AG09309 (cell line): ENCODE results near the gene PLEKHG5.

Experiments
- DNase-seq: peaks from one replicate; pipeline ENCODE4 v3.0.0-alpha.2; 2010; ENCODE audit warnings: low read depth
- H3K4me3 ChIP-seq: 2 replicates; pipeline ENCODE4 v1.5.1; 2011; ENCODE audit warnings: mild to moderate bottlenecking, low read depth, low read length, moderate library complexity; ENCODE audit not compliant: control insufficient read depth
- TF ChIP-seq, protein P1 (sequence below): IDR thresholded peaks from 2 replicates; pipeline ENCODE4 v1.5.1; 2011; ENCODE audit warnings: mild to moderate bottlenecking, low read depth, low read length, inconsistent platforms; ENCODE audit not compliant: insufficient read depth, control insufficient read depth; ENCODE audit errors: missing control alignments

Gene PLEKHG5

DNA sequence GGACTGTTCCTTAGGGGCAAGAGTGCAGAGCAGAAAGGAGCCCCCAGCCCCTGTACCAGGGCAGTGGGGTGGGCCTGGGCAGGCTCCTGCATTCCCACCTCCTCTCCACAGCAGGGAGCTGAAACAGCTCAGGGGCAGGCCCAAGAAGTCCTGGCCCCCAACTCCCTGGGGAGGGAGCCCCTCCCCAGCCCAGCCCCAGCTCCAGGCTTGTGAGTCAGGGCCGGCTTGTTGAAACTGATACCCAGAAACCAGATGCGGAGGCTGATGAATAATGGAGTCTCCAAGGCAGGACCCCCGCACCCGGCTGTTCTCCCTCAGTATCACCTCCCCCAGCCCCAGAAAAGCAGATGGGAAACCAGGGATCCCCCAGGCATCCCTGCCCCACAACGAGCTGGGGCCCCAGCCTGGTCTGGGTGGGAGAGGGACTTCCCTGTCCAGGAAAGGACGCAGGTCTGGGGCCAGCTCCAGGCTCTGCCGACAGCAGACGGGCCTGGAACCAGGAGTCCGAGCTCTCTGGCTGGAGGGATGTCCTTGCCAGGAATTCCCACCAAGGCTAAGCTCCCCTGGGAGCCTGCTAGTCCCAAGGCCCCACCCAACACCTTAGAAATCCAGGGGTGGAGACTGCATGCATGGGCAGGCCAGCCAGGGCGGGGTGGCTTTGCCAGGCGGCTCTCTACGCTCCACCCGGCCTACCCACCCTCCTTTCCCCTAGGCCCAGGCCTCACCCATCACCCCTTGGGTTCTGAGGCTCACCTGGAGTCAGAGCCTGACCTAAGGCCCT is 2.7 kb downstream of the PLEKHG5 start:
- no peak for DNase-seq
- H3K4me3 ChIP-seq: no peak overlapping the region
- TF ChIP-seq, protein P1, sequence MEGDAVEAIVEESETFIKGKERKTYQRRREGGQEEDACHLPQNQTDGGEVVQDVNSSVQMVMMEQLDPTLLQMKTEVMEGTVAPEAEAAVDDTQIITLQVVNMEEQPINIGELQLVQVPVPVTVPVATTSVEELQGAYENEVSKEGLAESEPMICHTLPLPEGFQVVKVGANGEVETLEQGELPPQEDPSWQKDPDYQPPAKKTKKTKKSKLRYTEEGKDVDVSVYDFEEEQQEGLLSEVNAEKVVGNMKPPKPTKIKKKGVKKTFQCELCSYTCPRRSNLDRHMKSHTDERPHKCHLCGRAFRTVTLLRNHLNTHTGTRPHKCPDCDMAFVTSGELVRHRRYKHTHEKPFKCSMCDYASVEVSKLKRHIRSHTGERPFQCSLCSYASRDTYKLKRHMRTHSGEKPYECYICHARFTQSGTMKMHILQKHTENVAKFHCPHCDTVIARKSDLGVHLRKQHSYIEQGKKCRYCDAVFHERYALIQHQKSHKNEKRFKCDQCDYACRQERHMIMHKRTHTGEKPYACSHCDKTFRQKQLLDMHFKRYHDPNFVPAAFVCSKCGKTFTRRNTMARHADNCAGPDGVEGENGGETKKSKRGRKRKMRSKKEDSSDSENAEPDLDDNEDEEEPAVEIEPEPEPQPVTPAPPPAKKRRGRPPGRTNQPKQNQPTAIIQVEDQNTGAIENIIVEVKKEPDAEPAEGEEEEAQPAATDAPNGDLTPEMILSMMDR: no peak

GRCh38 chr1:6487804-6488484 is 3.5 kb downstream of the PLEKHG5 start:
- TF ChIP-seq, protein P1: no peak
- no peak for DNase-seq
- H3K4me3 ChIP-seq: no peak overlapping the region

GRCh38 chr1:6486433-6487011 is 4.9 kb downstream of the PLEKHG5 start:
- no peak for DNase-seq
- TF ChIP-seq, protein P1: peak; percentile 98
- H3K4me3 ChIP-seq: no peak overlapping the region

GRCh38 chr1:6485168-6486101 is 6.0 kb downstream of the PLEKHG5 start:
- no peak for DNase-seq
- TF ChIP-seq, protein P1: peak; percentile 15
- H3K4me3 ChIP-seq: peak overlapping the region; percentile 25

DNA sequence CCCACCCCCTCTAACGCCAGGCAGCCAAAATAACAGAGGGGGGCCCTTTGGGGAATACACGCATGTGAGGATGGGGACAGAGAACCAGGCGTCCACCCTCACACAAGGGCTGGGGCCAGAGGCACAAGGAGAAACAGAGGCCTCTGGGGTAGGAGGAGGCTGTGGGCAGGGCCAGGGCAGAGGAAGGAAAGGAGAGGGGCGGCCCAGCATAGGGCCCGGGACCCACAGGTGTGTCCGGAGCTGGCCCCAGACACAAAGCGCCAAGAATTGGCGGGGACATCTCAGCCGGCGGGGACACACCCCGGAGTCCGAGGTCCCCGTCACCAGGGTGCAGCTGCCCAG is 6.7 kb downstream of the PLEKHG5 start:
- H3K4me3 ChIP-seq: peak overlapping the region; percentile 25; the same call in 1 of the 2 replicates
- no peak for DNase-seq
- TF ChIP-seq, protein P1: no peak

DNA sequence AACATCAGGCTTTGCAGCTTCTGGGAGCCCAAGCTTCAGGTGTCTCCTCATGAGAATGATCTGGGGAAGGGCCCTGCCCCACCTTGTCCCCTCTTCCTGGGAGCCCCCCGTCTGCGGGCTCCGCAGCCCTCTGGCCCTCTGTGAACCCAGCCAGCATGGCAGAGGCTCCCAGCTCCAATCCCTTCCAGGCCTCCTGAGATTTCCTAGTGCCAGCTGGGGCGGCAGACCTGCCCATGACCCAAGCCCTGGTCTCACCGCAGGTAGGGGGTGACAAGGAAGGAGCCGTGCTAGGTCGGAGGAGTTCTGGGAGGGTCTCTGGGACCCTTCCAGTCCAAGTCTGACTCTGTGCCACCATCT is 7.7 kb downstream of the PLEKHG5 start:
- DNase-seq: no peak
- TF ChIP-seq, protein P1: no peak
- H3K4me3 ChIP-seq: no peak overlapping the region
